HCT116 (cell line): ENCODE results near the gene DDX10. TPM values are rescaled to one million over a fixed set of nuclear protein-coding genes. Genes with fewer than 3 reads are reported as not detected.

Experiments
- ATAC-seq: fragments of 200-7000 bp; cut with Tn5 transposase; 2 replicates; pipeline ENCODE4 v1.9.1; 2020; ENCODE audit warnings: mild to moderate bottlenecking, moderate library complexity
- BruUV-seq: library from RNA; stranded (reverse); fragments of 400-500 nt; replicated peaks from 2 replicates; lab custom pipeline; 2021; lab: Mats Ljungman, UMichigan
- CTCF ChIA-PET: fragments of 300-600 bp; sonication (Branson Sonifier 250); formaldehyde crosslinking; loops from one replicate; lab custom pipeline; 2021; ENCODE audit warnings: antibody characterized with exemption; lab: Charles Lee
- POLR2A ChIA-PET: fragments of 300-600, 350-600 bp; sonication (Branson Sonifier 250); formaldehyde crosslinking; loops from one replicate; lab custom pipeline; 2021; ENCODE audit warnings: antibody characterized with exemption; lab: Charles Lee
- RAD21 ChIA-PET, 2 experiments: fragments of 300-600 bp; sonication (Branson Sonifier 250); formaldehyde crosslinking; loops; one replicate each; lab custom pipeline; 2023; ENCODE audit warnings: low total read pairs in 2 of 2; ENCODE audit not compliant: uncharacterized antibody in 2 of 2, unreplicated experiment in 2 of 2, low non-redundant PET in 1 of 2; lab: Charles Lee
- DNase-seq: peaks from one replicate; pipeline ENCODE4 v3.0.0-alpha.2; 2010; ENCODE audit warnings: low read depth, low spot score
- H2AFZ ChIP-seq: fragments of 200-600 bp; shearing (Covaris generic), sonication (generic); 2 replicates; pipeline ENCODE4 v1.6.1; 2017; ENCODE audit warnings: low read depth, mixed run types, mixed read lengths, antibody characterized with exemption, low read length; ENCODE audit not compliant: poor library complexity, severe bottlenecking
- H3K27ac ChIP-seq: 2 replicates; pipeline ENCODE4 v1.5.1; 2012; ENCODE audit warnings: low read depth, low read length
- H3K27me3 ChIP-seq: fragments of 200-600 bp; sonication (generic); 2 replicates; pipeline ENCODE4 v1.6.1; 2016; ENCODE audit warnings: mixed run types, low read length, mixed read lengths; ENCODE audit not compliant: insufficient read depth
- H3K36me3 ChIP-seq, 2 experiments: fragments of 200-500 bp in 1 of 2; fragments of 200-600 bp in 1 of 2; sonication (Bioruptor generic) in 1 of 2; sonication (generic) in 1 of 2; 2 replicates each; pipeline versions ENCODE4 v1.5.1 to v1.6.1; 2014 to 2016; ENCODE audit warnings: low read length in 2 of 2, inconsistent platforms in 1 of 2, mixed read lengths in 1 of 2, mixed run types in 1 of 2; ENCODE audit not compliant: insufficient read depth in 2 of 2, control insufficient read depth in 1 of 2
- H3K4me1 ChIP-seq, 2 experiments: fragments of 200-600 bp in 1 of 2; sonication (generic) in 1 of 2; 2 replicates each; pipeline versions ENCODE4 v1.5.1 to v1.6.1; 2012 to 2017; ENCODE audit warnings: low read length in 2 of 2, inconsistent platforms in 1 of 2, mild to moderate bottlenecking in 1 of 2, mixed read lengths in 1 of 2, mixed run types in 1 of 2, moderate library complexity in 1 of 2; ENCODE audit not compliant: insufficient read depth in 2 of 2, control insufficient read depth in 1 of 2
- H3K4me2 ChIP-seq: fragments of 200-600 bp; sonication (generic); 2 replicates; pipeline ENCODE4 v1.6.1; 2017; ENCODE audit warnings: mixed run types, low read length, mixed read lengths
- H3K4me3 ChIP-seq, 2 experiments: fragments of 200-600 bp in 1 of 2; sonication (generic) in 1 of 2; replicated peaks in 1 of 2; 2 replicates each; pipeline ENCODE4 v1.5.1; 2011 to 2016; ENCODE audit warnings: low read length in 2 of 2, control low read depth in 1 of 2, low read depth in 1 of 2, mild to moderate bottlenecking in 1 of 2, mixed read lengths in 1 of 2, mixed run types in 1 of 2
- H3K79me2 ChIP-seq: fragments of 200-600 bp; sonication (generic); 2 replicates; pipeline ENCODE4 v1.6.1; 2017; ENCODE audit warnings: mild to moderate bottlenecking, mixed run types, low read length, moderate library complexity, mixed read lengths; ENCODE audit not compliant: insufficient read depth
- H3K9ac ChIP-seq: fragments of 200-600 bp; sonication (generic); 2 replicates; pipeline ENCODE4 v1.6.1; 2016; ENCODE audit warnings: low read length, mixed read lengths
- H3K9me2 ChIP-seq: fragments of 200-600 bp; sonication (generic), shearing (Covaris generic); 2 replicates; pipeline ENCODE4 v1.6.1; 2017; ENCODE audit warnings: mixed run types, mild to moderate bottlenecking, moderate library complexity; ENCODE audit not compliant: insufficient read depth
- H3K9me3 ChIP-seq, 2 experiments: fragments of 200-500 bp in 1 of 2; fragments of 200-600 bp in 1 of 2; sonication (Bioruptor generic) in 1 of 2; sonication (generic) in 1 of 2; 2 replicates each; pipeline ENCODE4 v1.6.1; 2014 to 2017; ENCODE audit warnings: low read length in 2 of 2, mixed read lengths in 2 of 2, inconsistent platforms in 1 of 2, low read depth in 1 of 2, mild to moderate bottlenecking in 1 of 2, mixed run types in 1 of 2, moderate library complexity in 1 of 2; ENCODE audit not compliant: control insufficient read depth in 1 of 2, insufficient read depth in 1 of 2
- H4K20me1 ChIP-seq: fragments of 200-600 bp; sonication (generic), shearing (Covaris generic); 2 replicates; pipeline ENCODE4 v1.6.1; 2017; ENCODE audit warnings: mixed run types, mild to moderate bottlenecking, moderate library complexity; ENCODE audit not compliant: insufficient read depth
- CBX3 ChIP-seq: IDR thresholded peaks from 2 replicates; pipeline ENCODE4 v1.6.1; 2012; ENCODE audit warnings: low read depth
- EGR1 ChIP-seq: IDR thresholded peaks from 2 replicates; pipeline ENCODE4 v1.6.1; 2012; ENCODE audit warnings: low read depth
- ELF1 ChIP-seq: IDR thresholded peaks from 2 replicates; pipeline ENCODE4 v1.6.1; 2012; ENCODE audit warnings: low read depth, borderline replicate concordance
- FOSL1 ChIP-seq: IDR thresholded peaks from 2 replicates; pipeline ENCODE4 v1.6.1; 2012; ENCODE audit warnings: low read depth
- POLR2AphosphoS5 ChIP-seq: IDR thresholded peaks from 2 replicates; pipeline ENCODE4 v1.6.1; 2011; ENCODE audit warnings: mild to moderate bottlenecking, low read depth, low read length, moderate library complexity
- intact Hi-C: fragments of 100-400 bp; cut with micrococcal nuclease; formaldehyde crosslinking; loops from 2 replicates; pipeline ENCODE4 v1.10.0; 2022
- total RNA-seq: library from RNA; stranded (reverse); gene quantifications from one replicate; pipeline ENCODE4 v1.2.1, GENCODE V29; 2021; ENCODE audit not compliant: unreplicated experiment
- TF ChIP-seq, protein P1 (sequence below): IDR thresholded peaks from 2 replicates; pipeline ENCODE4 v1.6.1; 2012

DDX10 gene
- total RNA-seq, 1 experiment from 2014 or later, result 66.5 TPM

DNA sequence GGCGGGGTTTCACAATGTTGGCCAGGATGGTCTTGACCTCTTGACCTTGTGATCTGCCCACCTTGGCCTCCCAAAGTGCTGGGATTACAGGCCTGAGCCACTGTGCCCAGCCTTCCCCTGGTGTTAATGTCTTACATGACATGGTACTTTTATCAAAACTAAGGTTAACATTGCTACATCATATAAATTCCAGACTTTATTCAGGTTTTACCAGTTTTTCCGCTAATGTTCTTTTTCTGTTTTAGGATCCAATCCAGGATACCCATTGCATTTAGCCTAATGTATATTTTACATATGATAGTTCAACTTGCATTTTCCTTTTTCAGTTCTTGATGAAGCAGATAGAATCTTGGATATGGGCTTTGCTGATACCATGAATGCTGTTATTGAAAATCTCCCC, 14.2 kb downstream of the DDX10 start:
- H3K27ac ChIP-seq, result no peak overlapping the region
- no peak for ATAC-seq
- H3K4me1 ChIP-seq, result no peaks in the 10 kb centered on the region
- no peak for DNase-seq
- no peak overlapping the region for H3K4me2 ChIP-seq
- H3K27me3 ChIP-seq, result no peaks in the 10 kb centered on the region
- H3K79me2 ChIP-seq, result peaks cover 61% of the 10 kb centered on the region
- no peaks in the 10 kb centered on the region for H3K9me3 ChIP-seq
- POLR2A ChIA-PET, result interaction anchor here (0.7 kb wide), 1 partner anchor 1253 kb away, joined by 4 read pairs; no protein-coding TSS in a partner anchor
- no peak overlapping the region for H2AFZ ChIP-seq
- RAD21 ChIA-PET, result no interaction called here
- CTCF ChIA-PET, result no interaction called here
- peaks cover 33 to 40% of the 10 kb centered on the region in 2 experiments; a peak in 3 of 4 replicates for H3K36me3 ChIP-seq
- no peaks in the 10 kb centered on the region for H3K9me2 ChIP-seq
- no peak overlapping the region for H3K4me3 ChIP-seq
- no TSS peak for BruUV-seq
- no peak for TF ChIP-seq FOSL1
- TF ChIP-seq POLR2AphosphoS5, result no peak
- no peak for TF ChIP-seq CBX3
- TF ChIP-seq EGR1, result no peak
- TF ChIP-seq, protein P1, sequence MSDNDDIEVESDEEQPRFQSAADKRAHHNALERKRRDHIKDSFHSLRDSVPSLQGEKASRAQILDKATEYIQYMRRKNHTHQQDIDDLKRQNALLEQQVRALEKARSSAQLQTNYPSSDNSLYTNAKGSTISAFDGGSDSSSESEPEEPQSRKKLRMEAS, result no peak
- H3K9ac ChIP-seq, result no peak overlapping the region
- peaks cover 3% of the 10 kb centered on the region; the same call in 1 of the 2 replicates for H4K20me1 ChIP-seq
- intact Hi-C loops, result no loop called here

DNA sequence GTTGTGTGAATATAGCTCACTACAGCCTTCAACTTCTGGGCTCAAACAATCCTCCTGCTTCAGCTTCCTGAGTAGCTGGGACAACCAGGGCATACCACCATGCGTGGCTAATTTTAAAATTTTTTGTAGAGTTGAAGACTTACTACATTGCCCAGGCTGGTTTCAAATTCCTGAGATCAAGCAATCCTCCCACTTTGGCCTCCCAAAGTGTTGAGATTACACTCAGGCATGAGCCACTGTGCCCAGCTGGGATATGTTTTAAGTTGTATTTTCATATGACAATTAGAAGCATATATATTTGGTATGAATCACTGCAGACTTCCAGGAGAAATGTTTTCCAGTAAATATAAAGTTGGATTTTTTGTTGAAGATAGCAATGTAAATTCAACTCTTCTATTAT, 15.4 kb downstream of the DDX10 start:
- intact Hi-C loops, result no loop called here
- BruUV-seq, result no TSS peak
- ChIA-PET CTCF (no interaction called here), RAD21 (no interaction called here), POLR2A (no interaction called here)
- peaks cover 50% of the 10 kb centered on the region for H3K79me2 ChIP-seq
- no peak overlapping the region for H3K27ac ChIP-seq
- no peaks in the 10 kb centered on the region for H3K27me3 ChIP-seq
- no peak for TF ChIP-seq ELF1
- no peak overlapping the region for H3K4me3 ChIP-seq
- H3K9ac ChIP-seq, result no peak overlapping the region
- no peak overlapping the region for H2AFZ ChIP-seq
- no peak overlapping the region for H3K4me2 ChIP-seq
- ATAC-seq (no peak), DNase-seq (no peak)
- peaks cover 33 to 36% of the 10 kb centered on the region in 2 experiments; a peak in 3 of 4 replicates for H3K36me3 ChIP-seq
- H3K9me2 ChIP-seq, result no peaks in the 10 kb centered on the region
- no peaks in the 10 kb centered on the region for H3K9me3 ChIP-seq
- H3K4me1 ChIP-seq, result no peaks in the 10 kb centered on the region
- peaks cover 3% of the 10 kb centered on the region; the same call in 1 of the 2 replicates for H4K20me1 ChIP-seq
